ENCODE data around the gene TJP2.

DNA sequence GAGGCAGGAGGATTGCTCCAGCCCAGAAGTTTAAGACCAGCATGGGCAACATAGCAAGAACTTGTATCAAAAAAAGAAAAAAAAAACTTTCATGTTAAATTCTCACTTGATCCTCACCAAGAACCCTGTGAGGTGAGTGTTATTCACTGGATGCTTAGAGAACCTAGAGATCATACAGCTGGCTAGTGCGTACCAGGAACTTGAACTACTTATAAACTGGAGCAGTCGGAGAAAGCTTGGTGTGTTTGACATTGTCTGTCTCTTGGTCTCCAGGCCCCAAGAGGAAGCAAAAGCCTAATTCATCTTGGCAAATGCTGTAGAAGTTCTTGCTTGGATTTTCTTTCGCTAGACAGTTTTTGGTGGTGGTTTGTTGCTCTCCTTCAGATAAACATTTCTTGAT is 18.1 kb downstream of the TJP2 start:
- TF ChIP-seq, protein P1, sequence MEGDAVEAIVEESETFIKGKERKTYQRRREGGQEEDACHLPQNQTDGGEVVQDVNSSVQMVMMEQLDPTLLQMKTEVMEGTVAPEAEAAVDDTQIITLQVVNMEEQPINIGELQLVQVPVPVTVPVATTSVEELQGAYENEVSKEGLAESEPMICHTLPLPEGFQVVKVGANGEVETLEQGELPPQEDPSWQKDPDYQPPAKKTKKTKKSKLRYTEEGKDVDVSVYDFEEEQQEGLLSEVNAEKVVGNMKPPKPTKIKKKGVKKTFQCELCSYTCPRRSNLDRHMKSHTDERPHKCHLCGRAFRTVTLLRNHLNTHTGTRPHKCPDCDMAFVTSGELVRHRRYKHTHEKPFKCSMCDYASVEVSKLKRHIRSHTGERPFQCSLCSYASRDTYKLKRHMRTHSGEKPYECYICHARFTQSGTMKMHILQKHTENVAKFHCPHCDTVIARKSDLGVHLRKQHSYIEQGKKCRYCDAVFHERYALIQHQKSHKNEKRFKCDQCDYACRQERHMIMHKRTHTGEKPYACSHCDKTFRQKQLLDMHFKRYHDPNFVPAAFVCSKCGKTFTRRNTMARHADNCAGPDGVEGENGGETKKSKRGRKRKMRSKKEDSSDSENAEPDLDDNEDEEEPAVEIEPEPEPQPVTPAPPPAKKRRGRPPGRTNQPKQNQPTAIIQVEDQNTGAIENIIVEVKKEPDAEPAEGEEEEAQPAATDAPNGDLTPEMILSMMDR (IDR thresholded peaks at IDR 0.05 in 2 of 3, conservative IDR thresholded peaks at IDR 0.05 in 1 of 3; ENCODE audit: control insufficient read depth in 2 of 3, extremely low read depth in 1 of 3, insufficient read depth in 1 of 3, low read depth in 3 of 3, low read length in 3 of 3) = no peak
- TF ChIP-seq RAD21 (IDR thresholded peaks at IDR 0.05; ENCODE audit: insufficient read depth, low read depth, low read length) (no peak), POLR2AphosphoS2 (IDR thresholded peaks at IDR 0.05; ENCODE audit: low read depth, low read length) (no peak), SMC3 (IDR thresholded peaks at IDR 0.05; ENCODE audit: borderline replicate concordance, low read length) (no peak), SUZ12 (IDR thresholded peaks at IDR 0.05; ENCODE audit: unreplicated experiment) (no peak), ASH2L (IDR thresholded peaks at IDR 0.05; ENCODE audit: borderline replicate concordance, low read depth) (no peak)
- TF ChIP-seq, protein P2, sequence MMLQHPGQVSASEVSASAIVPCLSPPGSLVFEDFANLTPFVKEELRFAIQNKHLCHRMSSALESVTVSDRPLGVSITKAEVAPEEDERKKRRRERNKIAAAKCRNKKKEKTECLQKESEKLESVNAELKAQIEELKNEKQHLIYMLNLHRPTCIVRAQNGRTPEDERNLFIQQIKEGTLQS (IDR thresholded peaks at IDR 0.05; ENCODE audit: borderline replicate concordance, extremely low read depth, low read depth, low read length) = no peak

Measured in GM12878 (cell line).